Stromal cell of bone marrow (primary cell): Measurements from ENCODE around the gene NBPF3.
"Not testable (repeated sequence)": the region's sequence is repeated elsewhere in the genome, so short reads cannot be mapped to it uniquely, and the experiment has no call there.

Experiments
- DNase-seq: peaks from one replicate; pipeline ENCODE4 v3.0.0-alpha.2; 2012; ENCODE audit warnings: low read depth

The NBPF3 gene

DNA sequence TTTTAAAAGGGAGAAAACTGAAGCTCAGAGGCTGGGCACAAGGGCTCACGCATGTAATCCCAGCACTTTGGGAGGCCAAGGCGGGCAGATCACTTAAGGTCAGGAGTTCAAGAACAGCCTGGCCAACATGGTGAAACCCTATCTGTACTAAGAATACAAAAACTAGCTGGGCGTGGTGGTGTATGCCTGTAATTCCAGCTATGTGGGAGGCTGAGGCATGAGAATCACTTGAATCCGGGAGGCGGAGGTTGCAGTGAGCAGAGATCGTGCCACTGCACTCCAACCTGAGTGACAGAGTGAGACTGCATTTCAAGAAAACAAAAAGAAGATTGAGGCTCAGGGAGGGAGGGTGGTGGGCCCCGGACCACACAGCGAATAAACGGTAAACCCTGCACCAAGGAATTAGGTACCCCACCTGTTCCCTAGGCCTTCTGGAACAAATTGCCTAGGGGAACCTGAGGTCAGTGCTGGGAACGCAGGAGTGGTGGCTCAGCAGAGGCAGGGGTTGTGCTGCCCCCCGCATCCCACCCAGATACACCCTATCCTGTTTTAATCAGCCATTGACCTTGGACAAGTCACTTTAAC is 79.6 kb downstream of the NBPF3 start:
- not testable (repeated sequence) for DNase-seq

DNA sequence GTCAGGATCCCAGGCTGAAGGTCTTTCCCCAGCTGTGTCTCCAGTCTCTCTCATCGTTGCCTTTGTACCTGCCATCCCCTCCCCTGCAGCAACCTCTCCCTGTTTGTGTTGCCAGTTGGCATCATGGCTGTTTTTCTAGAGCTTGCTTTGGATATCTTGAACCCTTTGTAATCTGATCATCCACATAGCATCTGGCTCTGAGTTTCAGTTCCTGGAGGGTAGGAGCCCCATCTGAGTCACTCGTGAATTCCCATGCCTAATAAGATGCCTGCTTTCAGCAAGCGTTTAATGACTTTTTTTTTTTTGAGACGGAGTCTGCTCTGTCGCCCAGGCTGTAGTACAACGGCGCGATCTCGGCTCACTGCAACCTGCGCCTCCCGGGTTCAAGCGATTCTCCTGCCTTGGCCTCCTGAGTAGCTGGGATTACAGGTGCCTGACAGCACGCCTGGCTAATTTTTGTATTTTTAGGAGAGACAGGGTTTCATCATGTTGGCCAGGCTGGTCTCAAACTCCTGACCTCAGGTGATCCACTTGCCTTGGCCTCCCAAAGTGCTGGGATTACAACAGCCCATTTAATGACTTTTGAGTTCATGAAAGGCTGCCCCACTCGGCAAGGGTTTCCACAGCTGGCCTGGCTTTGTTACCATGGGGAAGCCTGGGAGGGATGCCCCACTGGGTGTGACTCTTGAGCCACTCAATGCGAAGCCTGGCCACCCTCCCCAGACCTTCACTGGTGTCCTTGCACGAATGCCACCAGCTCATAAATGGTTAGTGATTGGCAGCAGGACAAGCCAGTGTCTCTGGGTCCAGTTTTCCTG is 81.2 kb downstream of the NBPF3 start:
- DNase-seq = no peak

DNA sequence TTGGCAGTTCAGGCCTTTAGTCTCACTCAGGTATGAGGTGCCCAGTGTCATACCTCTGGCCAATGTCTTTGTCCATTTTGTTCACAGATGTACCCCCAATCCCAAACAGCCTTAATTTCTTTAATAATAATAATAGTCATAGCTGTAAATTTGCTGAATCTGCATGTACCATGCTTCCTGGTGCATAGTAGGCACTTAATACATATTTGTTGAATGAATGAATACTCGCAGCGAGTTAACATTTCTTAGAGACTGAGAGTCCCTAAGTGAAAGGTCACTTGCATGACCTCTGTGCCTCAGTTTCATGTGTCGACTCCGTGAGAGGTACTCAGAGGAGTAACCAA is 81.8 kb downstream of the NBPF3 start:
- no peak for DNase-seq

DNA sequence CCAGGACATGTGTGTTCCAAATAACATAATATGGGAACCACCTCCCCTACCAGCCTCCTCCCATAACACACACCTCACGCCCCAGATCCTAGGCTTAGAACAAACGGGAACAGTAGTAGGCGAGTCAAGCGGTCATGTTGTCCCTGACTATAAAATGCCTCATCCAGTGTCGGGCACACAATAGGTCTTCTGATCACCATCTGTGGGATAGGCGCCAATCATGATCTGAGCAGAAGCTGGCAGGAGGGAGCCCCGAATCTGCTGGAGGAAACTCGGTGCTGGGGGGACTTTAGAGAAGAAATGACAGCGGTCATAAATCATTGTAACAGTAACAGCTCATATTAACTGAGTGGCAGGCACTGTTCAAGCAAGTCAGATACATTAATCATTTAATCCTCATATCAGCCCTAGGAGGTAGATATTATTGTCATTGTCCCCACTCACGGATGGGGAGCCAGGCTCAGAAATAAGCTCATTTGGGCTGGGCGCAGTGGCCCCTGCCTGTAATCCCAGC is 82.6 kb downstream of the NBPF3 start:
- DNase-seq = no peak

DNA sequence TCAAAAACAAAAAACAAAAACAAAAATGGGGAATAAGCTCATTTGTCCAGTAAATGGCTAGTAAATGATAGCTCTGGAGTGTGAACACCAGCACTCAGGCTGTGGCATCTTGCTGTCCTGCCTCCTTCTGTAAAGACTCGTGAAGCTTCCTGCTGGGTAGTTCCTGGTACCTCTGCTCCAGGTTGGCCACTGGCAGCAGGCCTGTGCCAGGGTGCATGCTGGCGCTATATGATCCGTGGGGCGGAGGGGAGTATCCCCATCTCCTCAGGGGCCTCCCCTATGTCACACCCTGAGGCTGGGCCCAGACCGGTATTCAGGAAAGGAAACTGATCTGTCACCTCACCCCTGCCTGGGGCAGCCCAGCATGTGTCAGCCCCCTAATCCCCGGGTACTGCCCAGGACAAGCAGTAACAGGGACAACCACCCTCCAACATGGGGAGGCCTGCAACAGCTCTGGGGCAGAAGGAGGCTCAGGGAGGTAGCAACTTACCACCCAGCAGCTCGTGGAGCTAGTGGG is 83.4 kb downstream of the NBPF3 start:
- no peak for DNase-seq

DNA sequence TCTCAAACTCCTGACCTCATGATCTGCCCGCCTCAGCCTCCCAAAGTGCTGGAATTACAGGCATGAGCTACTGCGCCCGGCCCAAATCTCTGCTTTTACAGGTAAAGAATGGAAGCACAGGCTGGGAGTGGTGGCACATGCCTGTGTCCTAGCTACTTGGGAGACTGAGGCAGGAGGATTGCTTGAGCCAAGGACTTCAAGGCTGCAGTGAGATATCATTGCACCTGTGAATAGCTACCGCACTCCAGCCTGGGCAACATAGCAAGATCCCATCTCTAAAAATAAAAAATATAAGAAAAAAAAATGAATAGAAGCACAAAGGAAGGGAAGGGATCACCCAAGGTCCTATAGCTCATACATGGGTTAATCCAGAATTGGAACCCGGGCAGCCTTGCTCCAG is 84.3 kb downstream of the NBPF3 start:
- no peak for DNase-seq

DNA sequence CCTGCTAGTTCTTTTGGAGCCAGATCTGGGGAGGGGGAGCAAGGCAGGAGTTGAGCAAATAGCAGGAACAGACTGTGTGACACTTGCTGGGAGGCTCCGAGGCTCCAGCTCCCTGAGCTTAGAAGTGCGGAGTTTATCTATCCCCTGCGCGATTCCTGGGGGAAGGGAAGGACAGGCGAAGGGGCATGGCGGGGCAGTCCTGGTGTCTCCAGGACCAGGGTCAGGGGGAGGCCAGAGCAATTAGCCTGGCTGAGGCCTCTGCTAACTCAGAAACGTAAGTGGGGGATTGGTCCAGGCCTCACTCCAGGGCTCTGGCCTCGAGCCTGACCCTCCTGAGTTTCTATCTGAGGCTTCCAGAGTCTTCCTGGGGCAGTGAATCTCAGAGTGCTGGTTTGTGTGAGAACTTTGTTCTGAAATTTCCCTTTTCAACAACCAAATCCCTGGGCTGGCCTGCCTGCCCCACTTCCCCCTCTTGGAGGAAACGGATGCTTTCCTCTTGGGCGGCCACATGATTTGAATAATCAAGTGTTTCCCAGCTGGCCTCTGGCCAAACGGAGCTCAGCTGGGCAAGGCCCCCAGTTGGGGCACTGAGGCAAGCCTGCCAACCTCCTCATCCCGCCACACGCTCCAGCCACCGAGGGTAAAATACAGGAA is 84.9 kb downstream of the NBPF3 start:
- no peak for DNase-seq

DNA sequence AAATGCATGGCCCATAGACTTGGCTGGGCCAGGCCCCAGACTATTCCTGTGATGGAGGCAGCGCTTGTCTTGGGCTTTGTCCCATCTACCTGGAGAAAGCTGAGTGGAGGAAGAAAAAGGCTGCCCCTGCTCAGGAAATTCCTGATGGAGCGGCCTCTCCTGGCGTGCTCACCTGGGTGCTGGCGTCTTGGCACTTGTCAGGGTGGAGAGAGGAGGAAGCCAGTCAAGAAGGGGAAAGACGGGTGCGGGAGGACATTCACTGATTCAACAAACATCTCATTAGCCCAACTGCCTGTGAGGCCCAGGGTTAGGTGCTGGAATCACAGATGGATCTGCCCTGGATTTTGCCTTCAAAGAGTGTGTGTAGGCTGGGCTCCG is 85.4 kb downstream of the NBPF3 start:
- DNase-seq = no peak

DNA sequence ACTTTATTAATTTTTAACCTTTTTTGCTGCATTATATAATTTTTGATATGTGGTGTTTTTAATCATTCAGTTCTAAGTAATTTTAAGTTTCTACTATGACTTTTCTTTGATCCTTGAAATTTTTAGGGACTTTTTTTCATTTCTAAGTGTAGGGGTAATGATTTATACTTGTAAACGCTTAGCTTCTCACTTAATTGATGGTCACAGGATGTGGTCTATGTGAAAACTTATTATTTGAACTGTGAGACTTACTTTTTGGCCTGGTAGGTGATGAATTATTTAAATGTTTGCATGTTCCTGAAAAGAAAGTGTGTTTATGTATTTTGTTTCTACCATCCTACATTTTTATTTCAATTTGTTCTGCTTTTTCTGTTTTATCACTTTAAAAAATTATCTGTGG is 86.5 kb downstream of the NBPF3 start:
- DNase-seq = no peak

DNA sequence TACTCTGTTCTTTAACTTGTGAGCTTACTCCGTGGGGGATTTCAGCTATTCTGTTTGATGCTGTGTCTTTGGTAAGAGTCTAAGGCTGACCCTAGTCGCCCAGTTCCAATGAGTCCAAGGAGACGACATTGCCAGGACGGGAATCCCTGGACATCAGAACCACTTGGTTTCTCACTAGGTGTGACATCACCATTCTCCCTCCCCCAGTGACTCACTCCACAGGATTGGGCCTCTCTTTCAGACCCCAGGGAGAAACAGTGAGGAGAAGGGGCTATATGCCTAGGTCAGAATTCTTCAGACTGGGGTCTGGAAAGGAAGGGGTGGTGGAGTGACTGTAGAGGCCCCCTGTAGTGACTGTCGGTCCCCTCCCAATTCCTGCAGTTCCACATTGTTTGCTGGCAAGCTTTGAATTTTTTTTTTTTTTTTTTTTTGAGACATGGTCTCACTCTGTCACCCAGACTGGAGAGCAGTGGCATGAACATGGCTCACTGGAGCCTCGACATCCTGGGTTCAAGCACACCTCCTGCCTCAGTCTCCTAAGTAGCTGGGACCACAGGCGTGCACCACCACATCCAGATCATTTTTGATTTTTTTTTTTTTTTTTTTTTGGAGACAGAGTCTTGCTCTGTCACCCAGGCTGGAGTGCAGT is 90.6 kb downstream of the NBPF3 start:
- DNase-seq = no peak

DNA sequence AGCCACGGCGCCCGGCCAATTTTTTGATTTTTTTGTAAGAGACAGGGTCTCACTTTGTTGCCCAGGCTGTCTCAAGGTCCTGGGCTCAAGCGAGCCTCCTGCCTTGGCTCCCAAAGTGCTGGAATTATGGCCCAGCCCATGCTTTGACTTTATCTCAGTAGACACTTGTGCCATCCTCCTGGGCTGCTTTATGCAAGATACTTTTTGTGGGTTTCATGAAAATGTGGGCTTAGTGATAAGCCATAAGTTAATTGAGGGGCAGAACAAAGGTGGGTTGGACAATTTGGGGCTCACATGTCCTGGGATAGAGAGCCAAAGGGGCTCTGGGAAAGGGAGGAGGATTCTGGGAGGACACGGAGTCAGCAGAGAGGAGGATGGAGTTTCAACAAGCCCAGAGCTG is 91.3 kb downstream of the NBPF3 start:
- no peak for DNase-seq

DNA sequence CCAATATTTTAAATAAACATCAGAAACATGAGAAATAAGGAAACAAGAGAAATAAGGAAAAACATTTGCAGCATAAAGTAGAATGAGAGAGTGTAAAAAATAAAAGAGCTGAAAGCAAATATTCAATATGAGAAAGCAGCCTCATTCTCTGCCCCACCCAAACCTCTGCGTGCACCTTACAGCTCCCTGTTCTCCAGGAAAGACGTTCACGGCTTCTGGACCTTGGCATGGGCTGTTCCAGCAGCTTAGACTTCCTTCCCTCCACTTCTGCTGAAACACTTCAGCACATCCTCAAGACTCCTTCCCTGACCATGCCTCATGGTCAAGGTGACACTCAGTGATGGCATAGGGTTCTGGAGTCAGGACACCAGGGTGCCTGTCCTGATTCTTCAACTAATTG is 92.6 kb downstream of the NBPF3 start:
- no peak for DNase-seq

DNA sequence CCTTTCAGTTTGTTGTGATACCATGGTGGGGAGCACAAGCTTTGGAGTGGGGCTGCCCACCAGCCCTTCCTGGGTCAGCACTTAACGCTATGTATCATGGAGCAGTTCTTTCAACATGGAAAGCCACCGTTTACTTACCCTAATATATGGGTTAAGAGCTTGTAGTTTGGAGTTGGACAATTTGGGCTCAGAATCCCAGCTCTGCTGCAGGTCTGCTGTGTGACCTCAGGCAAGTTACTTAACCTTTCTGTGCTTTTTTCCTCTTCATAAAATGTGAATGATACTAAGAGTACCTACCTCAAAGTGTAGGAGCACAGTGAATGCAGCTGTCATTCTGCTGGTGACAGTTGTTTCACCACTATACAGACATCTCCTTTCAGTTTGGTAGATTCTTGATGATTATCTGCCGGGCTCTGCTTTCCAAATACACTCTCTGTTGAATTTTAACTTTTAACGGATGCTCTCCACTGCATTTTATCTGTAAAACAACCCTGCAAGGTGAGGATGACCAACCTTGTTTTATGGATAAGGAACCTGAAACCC is 93.1 kb downstream of the NBPF3 start:
- no peak for DNase-seq

DNA sequence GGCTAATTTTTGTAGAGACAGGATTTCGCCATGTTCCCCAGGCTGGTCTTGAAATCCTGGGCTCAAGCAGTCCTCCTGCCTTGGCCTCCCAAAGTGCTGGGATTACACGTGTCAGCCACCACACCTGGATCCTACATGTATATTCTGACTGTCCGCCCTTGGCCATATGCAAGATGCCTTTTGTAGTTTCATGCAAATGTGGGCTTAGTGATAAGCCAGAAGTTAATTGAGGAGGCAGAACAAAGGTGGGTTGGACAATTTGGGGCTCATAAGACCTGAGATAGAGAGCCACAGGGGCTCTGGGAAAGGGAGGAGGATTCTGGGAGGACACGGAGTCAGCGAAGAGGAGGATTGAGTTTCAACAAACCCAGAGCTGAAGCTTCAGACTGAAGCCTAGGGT is 94.2 kb downstream of the NBPF3 start:
- no peak for DNase-seq
